ENCODE results near the gene LSAMP.

- TF ChIP-seq EP300 (IDR thresholded peaks at IDR 0.05) (no peak), CTCF (IDR thresholded peaks at IDR 0.05) (no peak), POLR2A (IDR thresholded peaks at IDR 0.05) (no peak)
Observed at GRCh38 chr3:115800489-115801075, 644.7 kb downstream of the LSAMP start.
